Peyer's patch (tissue), 4 donors: ENCODE results near the gene SLC22A13.
"Not testable (repeated sequence)": the region's sequence is repeated elsewhere in the genome, so short reads cannot be mapped to it uniquely, and the experiment has no call there.

Experiments used
- POLR2A ChIP-seq, 2 donors: fragments of 450-650 bp; IDR thresholded peaks; one replicate each; pipeline ENCODE4 v1.5.1; 2017; ENCODE audit warnings: antibody characterized with exemption in 2 of 2, mild to moderate bottlenecking in 2 of 2, moderate library complexity in 2 of 2
- TF ChIP-seq, protein P1 (sequence below), 6 experiments: fragments of 450-650 bp in 4 of 6; fragments of 200-600 bp in 2 of 6; sonication (generic) in 1 of 6; IDR thresholded peaks; one replicate each; pipeline ENCODE4 v1.5.1; 2017 to 2019; ENCODE audit warnings: antibody characterized with exemption in 6 of 6, mild to moderate bottlenecking in 3 of 6, moderate library complexity in 1 of 6

DNA sequence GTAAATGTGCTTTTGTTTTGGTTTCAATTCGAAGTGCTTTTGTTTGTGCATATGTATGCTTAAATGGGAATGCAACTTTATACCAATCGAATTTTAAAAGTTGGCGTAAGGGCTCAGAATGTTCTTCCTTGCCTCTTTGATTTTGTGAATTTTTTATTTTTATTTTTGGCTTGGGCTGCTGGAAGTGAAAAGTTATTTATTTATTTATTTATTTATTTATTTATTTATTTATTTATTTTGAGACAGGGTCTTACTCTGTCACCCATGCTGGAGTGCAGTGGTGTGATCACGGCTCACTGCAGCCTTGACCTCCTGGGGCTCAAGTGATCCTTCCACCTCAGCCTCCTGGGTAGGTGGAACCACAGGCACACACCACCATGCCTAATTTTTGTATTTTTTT is 22.8 kb upstream of the SLC22A13 start:
- TF ChIP-seq POLR2A (IDR thresholded peaks at IDR 0.05) = not testable (repeated sequence)
- TF ChIP-seq, protein P1, sequence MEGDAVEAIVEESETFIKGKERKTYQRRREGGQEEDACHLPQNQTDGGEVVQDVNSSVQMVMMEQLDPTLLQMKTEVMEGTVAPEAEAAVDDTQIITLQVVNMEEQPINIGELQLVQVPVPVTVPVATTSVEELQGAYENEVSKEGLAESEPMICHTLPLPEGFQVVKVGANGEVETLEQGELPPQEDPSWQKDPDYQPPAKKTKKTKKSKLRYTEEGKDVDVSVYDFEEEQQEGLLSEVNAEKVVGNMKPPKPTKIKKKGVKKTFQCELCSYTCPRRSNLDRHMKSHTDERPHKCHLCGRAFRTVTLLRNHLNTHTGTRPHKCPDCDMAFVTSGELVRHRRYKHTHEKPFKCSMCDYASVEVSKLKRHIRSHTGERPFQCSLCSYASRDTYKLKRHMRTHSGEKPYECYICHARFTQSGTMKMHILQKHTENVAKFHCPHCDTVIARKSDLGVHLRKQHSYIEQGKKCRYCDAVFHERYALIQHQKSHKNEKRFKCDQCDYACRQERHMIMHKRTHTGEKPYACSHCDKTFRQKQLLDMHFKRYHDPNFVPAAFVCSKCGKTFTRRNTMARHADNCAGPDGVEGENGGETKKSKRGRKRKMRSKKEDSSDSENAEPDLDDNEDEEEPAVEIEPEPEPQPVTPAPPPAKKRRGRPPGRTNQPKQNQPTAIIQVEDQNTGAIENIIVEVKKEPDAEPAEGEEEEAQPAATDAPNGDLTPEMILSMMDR (IDR thresholded peaks at IDR 0.05) = not testable (repeated sequence)
